ENCODE data around the gene ZBTB47.

ZBTB47 gene

DNA sequence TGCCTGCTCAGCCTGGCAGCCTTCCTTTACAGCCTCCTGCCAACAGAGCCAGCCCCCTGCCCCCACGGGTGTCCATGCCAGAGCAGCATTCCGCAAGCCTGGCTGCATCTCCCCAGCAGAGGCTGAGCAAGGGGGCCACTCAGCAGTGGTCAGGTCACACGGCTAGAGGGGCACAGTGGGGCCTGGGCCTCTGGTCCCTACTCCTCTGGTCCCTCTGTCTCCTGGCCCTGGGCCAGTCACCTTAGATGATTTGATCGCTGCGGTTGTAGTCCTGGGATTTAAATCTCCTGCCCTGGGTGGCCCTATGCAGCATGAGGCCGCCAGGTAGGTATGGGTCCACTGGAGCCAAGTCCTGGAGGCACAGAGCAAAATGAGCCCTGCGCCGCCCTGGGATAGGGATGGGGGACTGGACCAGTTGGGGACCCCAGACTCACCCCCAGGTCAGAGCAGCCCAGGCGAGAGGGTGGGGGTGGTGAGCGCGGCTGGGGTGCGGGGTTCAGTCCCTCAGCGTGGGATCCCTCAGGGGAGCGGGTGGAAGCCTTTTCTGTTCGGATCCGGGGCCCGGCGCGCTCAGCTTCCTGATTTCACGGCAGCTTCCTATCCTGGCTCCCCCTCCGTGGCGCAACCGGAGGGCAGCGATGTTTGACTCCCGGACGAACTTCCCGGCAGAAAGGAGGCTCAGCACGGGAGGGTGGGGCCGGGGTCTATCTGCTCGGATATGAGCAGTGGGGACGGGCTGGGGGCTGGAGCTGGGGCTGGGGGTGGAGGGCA lies at the start of gene ZBTB47:
Gene ZBTB47, plus strand, starts transcription at position 138 of the 771 bp plus-strand sequence. CDS start 4,659 bp downstream, outside the sequence.
- FAIRE-seq: no peak

DNA sequence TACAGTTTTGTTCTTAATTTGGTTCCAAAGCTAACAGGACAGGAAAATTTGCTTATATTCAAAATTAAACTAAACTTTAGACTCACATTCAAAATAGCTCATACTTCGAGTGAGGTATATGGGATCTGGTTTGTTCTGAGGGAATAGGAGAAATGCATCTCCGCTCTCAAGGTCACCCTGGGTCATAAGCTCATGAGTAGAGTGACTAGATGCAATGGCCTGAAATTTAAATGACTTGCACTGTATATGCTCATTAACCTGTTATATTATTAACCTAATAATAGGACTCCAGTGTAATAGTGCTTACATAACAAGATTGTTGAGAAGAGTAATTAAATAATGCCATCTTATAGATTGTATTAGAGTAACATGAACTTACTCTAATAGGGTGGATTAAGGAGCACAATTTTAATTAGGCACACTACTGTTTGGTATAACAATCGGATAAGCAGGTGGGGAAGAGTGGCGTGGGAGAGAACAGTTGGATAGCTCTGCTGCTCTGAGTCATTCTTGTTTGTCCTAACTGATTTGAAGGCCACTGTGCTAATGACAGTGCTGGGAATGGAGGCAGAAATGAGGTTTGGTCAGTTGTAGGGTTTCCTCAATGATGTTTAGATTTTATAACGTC lies 47.8 kb upstream of the ZBTB47 start:
- FAIRE-seq: no peak

DNA sequence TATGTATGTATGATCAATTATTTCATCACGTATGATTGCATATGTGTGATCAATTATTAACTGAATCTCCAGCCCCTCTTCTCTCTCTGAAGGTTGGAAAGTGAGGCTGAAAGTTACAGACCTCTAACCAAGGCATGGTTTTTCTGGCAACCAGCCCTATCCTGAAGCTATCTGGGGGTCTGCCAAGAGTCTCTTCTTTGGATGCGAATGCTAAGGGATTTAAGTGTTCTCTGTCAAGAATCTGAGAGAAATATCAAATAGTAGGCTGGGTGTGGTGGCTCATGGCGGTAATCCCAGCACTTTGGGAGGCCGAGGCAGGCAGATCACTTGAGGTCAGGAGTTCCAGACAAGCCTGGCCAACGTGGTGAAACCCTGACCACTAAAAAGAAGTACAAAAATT lies 44.9 kb upstream of the ZBTB47 start:
- no peak for FAIRE-seq

DNA sequence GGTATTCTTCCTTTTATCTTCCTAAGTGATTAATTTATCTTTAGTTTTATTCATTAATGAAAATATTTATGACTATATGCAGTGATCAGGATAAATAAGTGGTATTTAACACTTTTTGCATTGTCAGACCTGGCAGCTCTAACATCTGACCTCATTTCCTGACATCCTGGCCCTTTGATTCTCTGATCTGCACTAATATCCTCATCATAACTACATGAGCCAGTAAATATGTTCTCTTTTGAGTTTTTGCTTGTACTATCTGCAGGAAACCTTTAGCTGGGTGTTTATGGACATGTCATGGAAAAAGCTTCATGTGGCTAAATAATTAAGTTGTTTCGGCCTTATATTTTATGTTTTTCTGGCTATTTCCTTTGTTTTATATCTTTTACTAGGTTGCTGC lies 42.5 kb upstream of the ZBTB47 start:
- no peak for FAIRE-seq

- FAIRE-seq: peak; percentile 30
Observed at GRCh38 chr3:42612217-42612616, 41.3 kb upstream of the ZBTB47 start.

GRCh38 chr3:42612928-42613327 lies 40.6 kb upstream of the ZBTB47 start:
- FAIRE-seq: no peak

GRCh38 chr3:42613462-42613861 lies 40.0 kb upstream of the ZBTB47 start:
- peak; percentile 55 for FAIRE-seq

GRCh38 chr3:42631620-42632019 lies 21.9 kb upstream of the ZBTB47 start:
- FAIRE-seq: no peak

DNA sequence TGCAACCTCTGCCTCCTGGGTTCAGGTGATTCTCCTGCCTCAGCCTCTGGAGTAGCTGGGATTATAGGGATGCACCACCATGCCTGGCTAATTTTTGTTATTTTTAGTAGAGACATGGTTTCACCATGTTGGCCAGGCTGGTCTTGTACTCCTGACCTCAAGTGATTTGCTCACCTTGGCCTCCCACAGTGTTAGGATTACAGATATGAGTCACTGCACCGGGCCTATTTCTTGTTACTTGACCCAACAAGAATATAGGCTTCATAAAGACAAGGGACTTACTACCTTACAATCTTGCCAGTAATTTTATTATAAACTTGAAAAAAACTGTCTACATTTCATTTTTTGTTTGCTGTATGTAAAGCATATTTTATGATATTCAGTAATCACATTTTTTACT lies 21.4 kb upstream of the ZBTB47 start:
- no peak for FAIRE-seq

DNA sequence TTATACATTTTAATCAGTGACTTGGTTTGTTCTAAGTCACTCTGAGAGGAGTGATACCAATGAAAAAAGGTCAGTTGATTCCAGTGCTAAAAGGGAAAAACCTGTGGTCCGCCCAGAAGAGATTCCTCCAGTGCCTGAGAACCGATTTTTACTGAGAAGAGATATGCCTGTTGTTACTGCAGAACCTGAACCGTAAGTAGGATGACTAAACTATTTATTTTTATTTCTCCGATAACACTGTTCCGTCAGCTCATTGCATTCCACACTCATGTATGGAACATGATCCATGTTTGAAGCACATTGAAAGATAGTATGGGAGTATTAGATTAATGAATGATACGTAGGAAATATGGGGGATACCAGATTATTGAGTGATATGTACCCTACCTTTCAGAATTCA lies 20.0 kb upstream of the ZBTB47 start:
- FAIRE-seq: no peak

GRCh38 chr3:42635111-42635510 lies 18.4 kb upstream of the ZBTB47 start:
- no peak for FAIRE-seq

DNA sequence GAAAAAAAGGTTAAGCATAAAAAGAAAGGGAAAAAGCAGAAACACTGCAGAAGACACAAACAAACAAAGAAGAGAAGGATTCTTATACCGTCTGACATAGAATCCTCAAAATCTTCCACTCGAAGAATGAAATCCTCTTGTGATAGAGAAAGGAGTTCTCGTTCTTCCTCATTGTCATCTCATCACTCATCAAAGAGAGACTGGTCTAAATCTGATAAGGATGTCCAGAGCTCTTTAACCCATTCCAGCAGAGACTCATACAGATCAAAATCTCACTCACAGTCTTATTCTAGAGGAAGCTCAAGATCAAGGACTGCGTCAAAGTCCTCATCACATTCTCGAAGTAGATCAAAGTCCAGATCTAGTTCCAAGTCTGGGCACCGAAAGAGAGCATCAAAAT lies 16.5 kb upstream of the ZBTB47 start:
- FAIRE-seq: no peak

- FAIRE-seq: no peak
Observed at GRCh38 chr3:42638339-42638842, 15.1 kb upstream of the ZBTB47 start.

DNA sequence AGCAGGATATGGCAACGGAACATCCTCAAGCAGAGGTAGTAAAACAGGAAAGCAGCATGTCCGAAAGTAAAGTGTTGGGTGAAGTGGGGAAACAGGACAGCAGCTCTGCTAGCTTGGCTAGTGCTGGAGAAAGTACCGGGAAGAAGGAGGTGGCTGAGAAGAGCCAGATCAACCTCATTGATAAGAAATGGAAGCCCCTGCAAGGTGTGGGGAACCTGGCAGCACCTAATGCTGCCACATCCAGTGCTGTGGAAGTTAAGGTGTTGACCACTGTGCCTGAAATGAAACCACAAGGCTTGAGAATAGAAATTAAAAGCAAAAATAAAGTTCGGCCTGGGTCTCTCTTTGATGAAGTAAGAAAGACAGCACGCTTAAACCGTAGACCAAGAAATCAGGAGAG lies 14.3 kb upstream of the ZBTB47 start:
- FAIRE-seq: no peak

DNA sequence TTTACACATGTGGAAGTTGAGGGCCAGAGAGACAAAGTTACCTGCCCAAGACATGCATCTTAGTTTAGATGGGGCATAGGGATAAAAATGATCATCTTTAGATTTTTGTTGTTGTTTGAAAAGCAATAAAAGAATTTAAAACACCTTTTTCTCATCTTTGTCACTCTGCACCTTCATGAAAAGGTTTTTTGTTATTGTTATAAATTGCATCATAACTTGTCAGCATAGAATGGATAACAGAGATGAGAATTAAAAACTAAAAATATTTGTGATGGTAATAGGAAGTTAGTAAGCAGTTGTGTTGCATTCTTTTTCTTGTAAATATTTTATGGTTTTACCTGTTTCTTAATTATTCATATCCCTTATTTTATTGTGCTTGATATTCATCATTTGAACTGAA lies 13.4 kb upstream of the ZBTB47 start:
- FAIRE-seq: no peak

DNA sequence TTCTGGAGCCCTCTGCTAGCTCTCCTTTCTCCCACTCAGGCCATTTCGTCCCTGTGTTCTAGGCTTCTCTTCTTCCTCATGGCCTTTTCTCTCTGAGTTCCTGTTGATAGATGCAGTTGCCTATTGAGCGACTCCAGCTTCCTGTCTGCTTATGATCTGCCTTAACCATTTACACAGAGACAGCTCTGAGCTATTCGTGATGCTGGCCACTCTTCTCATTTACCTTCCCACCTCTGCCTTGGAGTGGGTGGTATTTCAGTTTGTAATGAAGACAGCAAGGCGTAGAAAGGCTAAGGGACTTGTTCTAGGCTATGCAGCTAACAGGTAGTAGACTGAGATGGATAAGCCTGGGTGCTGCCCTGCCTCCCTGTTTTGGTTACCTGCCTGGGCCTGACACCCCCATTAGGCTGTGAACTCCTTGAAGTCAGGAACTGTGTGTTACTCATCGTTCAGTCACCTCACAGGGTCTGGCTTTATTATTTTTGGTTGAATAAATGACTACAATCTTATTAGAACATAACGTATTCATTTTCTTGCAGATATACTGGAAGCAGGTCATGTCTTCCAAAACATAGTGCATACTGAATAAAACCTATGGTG lies 12.6 kb upstream of the ZBTB47 start:
- FAIRE-seq: no peak

- no peak for FAIRE-seq
Observed at GRCh38 chr3:42647821-42648459, 5.6 kb upstream of the ZBTB47 start.

DNA sequence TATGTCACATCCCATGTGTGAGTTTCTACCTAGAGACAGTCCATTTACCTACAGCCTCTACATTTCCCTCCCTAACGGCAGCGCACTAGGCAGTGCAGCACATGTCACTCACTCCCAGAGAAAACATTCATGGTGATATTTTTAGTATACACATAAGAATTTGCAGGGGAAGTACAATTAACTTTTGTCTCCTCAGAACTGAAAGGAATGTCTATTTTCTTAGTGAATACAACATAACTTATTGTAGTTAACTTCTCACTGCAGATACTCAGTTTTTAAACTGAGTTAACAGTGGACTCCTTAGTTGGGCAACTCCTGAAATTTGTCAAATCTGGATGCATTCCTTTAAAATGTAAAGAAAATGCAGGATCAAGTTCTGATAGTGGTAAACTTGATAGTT lies 4.5 kb upstream of the ZBTB47 start:
- FAIRE-seq: no peak

DNA sequence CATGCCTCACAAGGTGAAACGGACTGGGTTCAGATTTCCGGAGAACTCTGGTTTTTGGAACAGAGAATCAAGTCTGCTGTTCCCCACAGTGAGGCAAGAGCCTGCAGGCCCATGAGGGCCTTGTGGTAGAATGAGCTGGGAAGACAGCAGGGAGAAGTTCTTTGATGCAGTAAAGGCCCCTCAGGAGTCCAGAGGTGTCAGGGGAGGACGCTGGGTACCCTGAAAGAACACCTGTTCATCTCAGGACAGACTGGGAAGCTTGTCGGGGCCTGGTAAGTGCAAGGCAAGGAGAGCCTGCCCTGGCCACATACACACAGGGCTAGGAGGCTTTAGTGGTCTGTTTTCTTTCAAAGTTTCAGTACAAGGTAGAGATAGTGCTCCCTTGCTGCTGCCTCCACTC lies 3.7 kb upstream of the ZBTB47 start:
- no peak for FAIRE-seq

DNA sequence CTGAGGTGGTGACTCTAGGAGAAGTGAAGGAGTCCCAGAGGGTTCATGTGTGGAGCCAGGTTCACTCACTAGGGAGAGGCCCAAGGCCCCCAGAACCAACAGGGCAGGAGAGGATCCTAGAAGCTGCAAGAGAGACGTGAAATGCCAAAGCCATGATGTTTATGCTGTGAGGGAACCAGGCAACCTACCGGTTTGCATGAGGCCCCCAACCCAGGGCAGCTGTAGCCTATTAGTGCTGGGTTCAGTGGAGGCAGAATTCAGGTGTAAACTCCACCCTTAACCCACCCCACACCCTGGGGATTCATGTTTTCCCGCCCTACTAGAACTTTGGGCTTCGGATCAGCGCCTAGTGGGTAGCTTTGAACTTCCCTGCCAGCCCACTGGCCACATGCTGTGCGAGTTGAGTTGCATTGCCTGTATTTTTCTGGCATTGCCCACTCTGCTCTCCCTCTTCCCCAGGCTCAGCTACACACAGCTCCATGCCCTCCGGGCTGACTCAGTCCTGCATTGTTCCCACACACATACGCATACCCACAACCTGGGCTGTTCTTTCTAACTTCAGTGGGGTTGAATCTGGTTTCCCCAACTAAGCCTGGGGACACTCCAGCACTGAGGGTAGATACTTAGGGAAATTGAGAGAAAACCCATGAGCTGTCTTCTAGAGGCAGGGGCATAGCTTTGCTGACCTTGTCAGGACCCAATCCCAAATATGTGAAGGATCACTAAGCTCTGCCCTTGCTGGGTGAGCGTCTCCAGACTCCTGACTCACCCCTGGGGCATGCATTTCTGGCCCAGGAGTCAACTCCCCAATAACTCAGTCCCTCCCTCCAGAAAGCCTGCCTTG lies 2.0 kb upstream of the ZBTB47 start:
- FAIRE-seq: no peak

DNA sequence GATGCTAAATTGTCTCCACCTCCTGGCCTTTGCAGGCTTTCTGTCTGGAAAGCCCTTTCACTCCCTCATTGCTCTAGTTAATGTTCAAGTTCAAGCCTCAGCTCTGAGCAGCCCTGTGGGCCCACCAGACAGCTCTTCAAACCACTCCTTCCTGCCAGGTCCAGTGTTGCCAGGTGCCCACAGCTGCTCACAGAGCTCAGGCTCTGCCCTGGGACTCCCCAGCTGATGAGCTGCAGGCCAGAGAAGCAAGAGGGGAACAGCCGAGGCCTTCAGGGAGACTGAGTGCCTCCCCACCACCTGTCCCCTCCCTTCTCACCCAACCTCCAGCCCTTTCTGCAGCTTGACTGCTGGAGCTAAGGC lies 1.3 kb upstream of the ZBTB47 start:
- no peak for FAIRE-seq

DNA sequence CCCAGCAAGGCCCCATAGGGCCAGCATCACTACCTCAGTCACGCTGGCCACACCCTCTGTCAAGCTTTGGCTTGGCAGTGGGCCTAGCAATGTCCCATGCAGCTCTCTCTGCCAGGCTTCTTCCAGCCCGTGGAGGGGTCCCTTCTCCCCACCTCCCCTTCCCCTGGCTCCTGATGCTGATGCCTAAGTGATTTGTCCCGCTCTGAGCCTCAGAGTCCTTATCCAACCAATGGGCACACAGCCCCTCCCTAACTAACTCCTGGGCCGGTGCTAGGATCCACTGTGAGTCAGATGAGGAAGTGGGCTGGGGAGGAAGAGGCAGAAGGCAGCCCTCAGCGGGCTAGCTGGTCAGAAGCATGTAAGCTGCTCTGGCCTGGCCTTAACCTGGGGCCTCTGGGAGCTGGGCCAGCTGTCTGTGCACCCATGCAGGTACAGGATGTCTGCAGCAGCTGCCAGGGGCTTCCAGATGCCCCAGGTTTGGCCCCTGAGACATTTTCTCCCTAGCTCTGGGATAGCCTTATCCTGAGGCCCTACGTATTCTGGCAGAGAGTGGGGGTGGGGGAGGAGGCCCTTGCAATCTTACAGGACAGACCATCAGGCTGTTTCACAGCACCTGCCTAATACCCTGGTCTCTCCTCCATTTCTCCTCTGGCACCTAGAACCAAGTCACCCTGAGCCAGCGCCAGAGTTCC lies 740 bp upstream of the ZBTB47 start:
- no peak for FAIRE-seq
